Glutamatergic neuron (in vitro differentiated cells): ENCODE results near the gene FAM234A. TPM values are rescaled to one million over a fixed set of nuclear protein-coding genes. Genes with fewer than 3 reads are reported as not detected.

Source experiments
- DNase-seq: peaks from one replicate; pipeline ENCODE4 v3.0.0; 2022
- H3K27ac Mint-ChIP-seq: one replicate; pipeline ENCODE4 v1.8.0; 2020; ENCODE audit warnings: mild to moderate bottlenecking, mixed read lengths, inconsistent platforms; ENCODE audit not compliant: unreplicated experiment
- H3K27me3 Mint-ChIP-seq: one replicate; pipeline ENCODE4 v1.8.0; 2020; ENCODE audit warnings: mild to moderate bottlenecking, moderate library complexity, mixed read lengths, inconsistent platforms; ENCODE audit not compliant: unreplicated experiment
- H3K36me3 Mint-ChIP-seq: one replicate; pipeline ENCODE4 v1.8.0; 2020; ENCODE audit warnings: mild to moderate bottlenecking, mixed read lengths, inconsistent platforms; ENCODE audit not compliant: unreplicated experiment
- H3K4me1 Mint-ChIP-seq: one replicate; pipeline ENCODE4 v1.8.0; 2020; ENCODE audit warnings: mild to moderate bottlenecking, low read depth, mixed read lengths, inconsistent platforms; ENCODE audit not compliant: unreplicated experiment
- H3K4me3 Mint-ChIP-seq: one replicate; pipeline ENCODE4 v1.8.0; 2020; ENCODE audit warnings: mild to moderate bottlenecking, mixed read lengths, inconsistent platforms; ENCODE audit not compliant: unreplicated experiment
- H3K9me3 Mint-ChIP-seq: one replicate; pipeline ENCODE4 v1.8.0; 2020; ENCODE audit warnings: mild to moderate bottlenecking, moderate library complexity, mixed read lengths, inconsistent platforms; ENCODE audit not compliant: unreplicated experiment
- CTCF ChIP-seq: fragments of 200-600 bp; sonication (generic); IDR thresholded peaks from one replicate; pipeline ENCODE4 v1.5.0; 2021; ENCODE audit not compliant: partially characterized antibody, unreplicated experiment
- total RNA-seq: library from RNA; stranded (reverse); fragmentation: NEBNext Ultra II Directional; extraction: Animal tissue kit (Norgen Biotek cat#: 25700); gene quantifications from one replicate; pipeline ENCODE4 v1.2.1, GENCODE V29; 2021; ENCODE audit not compliant: unreplicated experiment

FAM234A gene
- total RNA-seq, 1 donor from 2014 or later: 82.7 TPM

- Mint-ChIP-seq H3K27me3 (peaks cover 6% of the 10 kb centered on the region), H3K4me1 (no peaks in the 10 kb centered on the region), H3K36me3 (no peaks in the 10 kb centered on the region), H3K27ac (no peak within 1 kb of the TSS), H3K9me3 (peaks cover 1% of the 10 kb centered on the region), H3K4me3 (no peak within 1 kb of the TSS)
- DNase-seq: no peak
- TF ChIP-seq CTCF: no peak
Measured at GRCh38 chr16:283033-283805, 48.6 kb downstream of the FAM234A start, which contains the start of gene PDIA2. TSS of gene PDIA2 (plus strand) at chr16:283164. CDS start at chr16:283170, 6 bp downstream.

- H3K9me3 Mint-ChIP-seq: peaks cover 1% of the 10 kb centered on the region
- H3K27ac Mint-ChIP-seq: no peak overlapping the region
- peaks cover 3% of the 10 kb centered on the region for H3K27me3 Mint-ChIP-seq
- no peaks in the 10 kb centered on the region for H3K4me1 Mint-ChIP-seq
- H3K4me3 Mint-ChIP-seq: no peak overlapping the region
- no peak for TF ChIP-seq CTCF
- no peak for DNase-seq
- H3K36me3 Mint-ChIP-seq: no peaks in the 10 kb centered on the region
Measured at GRCh38 chr16:284204-285120, 49.8 kb downstream of the FAM234A start.

GRCh38 chr16:285146-286055, 50.8 kb downstream of the FAM234A start:
- Mint-ChIP-seq H3K4me3 (no peak overlapping the region), H3K9me3 (peaks cover 1% of the 10 kb centered on the region), H3K27me3 (peaks cover 3% of the 10 kb centered on the region), H3K36me3 (no peaks in the 10 kb centered on the region), H3K4me1 (no peaks in the 10 kb centered on the region), H3K27ac (no peak overlapping the region)
- no peak for DNase-seq
- TF ChIP-seq CTCF: no peak

GRCh38 chr16:286491-287297, 52.1 kb downstream of the FAM234A start:
- DNase-seq: no peak
- TF ChIP-seq CTCF: no peak
- H3K27me3 Mint-ChIP-seq: peaks cover 8% of the 10 kb centered on the region
- peaks cover 1% of the 10 kb centered on the region for H3K9me3 Mint-ChIP-seq
- no peaks in the 10 kb centered on the region for H3K4me1 Mint-ChIP-seq
- no peak overlapping the region for H3K4me3 Mint-ChIP-seq
- no peaks in the 10 kb centered on the region for H3K36me3 Mint-ChIP-seq
- H3K27ac Mint-ChIP-seq: no peak overlapping the region
